HEK293 (cell line): ENCODE data around the gene PTPRN.

ENCODE experiments used
- CTCF ChIA-PET: fragments of 350-600 bp; formaldehyde crosslinking; extraction: SDS; loops from one replicate; lab custom pipeline; 2021; ENCODE audit warnings: antibody characterized with exemption; lab: Yijun Ruan, JAX
- POLR2A ChIA-PET: fragments of 300-600 bp; formaldehyde crosslinking; extraction: SDS; loops from one replicate; lab custom pipeline; 2020; ENCODE audit warnings: antibody characterized with exemption, inconsistent platforms; lab: Yijun Ruan, JAX
- H3K27ac ChIP-seq: fragments of 200-500 bp; sonication (Bioruptor generic); 2 replicates; pipeline ENCODE4 v1.5.1; 2014; ENCODE audit warnings: low read depth, low read length, control low read depth, inconsistent platforms; ENCODE audit errors: extremely low read depth
- H3K36me3 ChIP-seq, 2 experiments: fragments of 200-500 bp in 1 of 2; sonication (Bioruptor generic) in 1 of 2; 1 replicate in 1 of 2; 2 replicates in 1 of 2; pipeline ENCODE4 v1.5.1; 2014 to 2017; ENCODE audit warnings: inconsistent platforms in 2 of 2, low read length in 2 of 2; ENCODE audit not compliant: control insufficient read depth in 2 of 2, insufficient read depth in 1 of 2
- H3K4me1 ChIP-seq: fragments of 200-500 bp; sonication (Bioruptor generic); 2 replicates; pipeline ENCODE4 v1.5.1; 2014; ENCODE audit warnings: mild to moderate bottlenecking, low read length, inconsistent platforms; ENCODE audit not compliant: control insufficient read depth, insufficient read depth
- H3K4me3 ChIP-seq: 2 replicates; pipeline ENCODE4 v1.5.1; 2011; ENCODE audit warnings: low read depth, mild to moderate bottlenecking, control low read depth, low read length, moderate library complexity
- H3K9me3 ChIP-seq: fragments of 200-500 bp; sonication (Bioruptor generic); 2 replicates; pipeline ENCODE4 v1.5.1; 2014; ENCODE audit warnings: low read depth, low read length, inconsistent platforms; ENCODE audit not compliant: control insufficient read depth, insufficient read depth
- CTCF ChIP-seq: fragments of 450-650 bp; formaldehyde crosslinking; IDR thresholded peaks from 2 replicates; pipeline ENCODE4 v1.5.1; 2016; ENCODE audit warnings: missing biosample characterization, missing genetic modification characterization
- PRDM4 ChIP-seq: fragments of 450-650 bp; formaldehyde crosslinking; IDR thresholded peaks from 2 replicates; pipeline ENCODE4 v1.5.1; 2017; ENCODE audit warnings: missing biosample characterization, missing genetic modification characterization
- REST ChIP-seq: fragments of 450-650 bp; formaldehyde crosslinking; IDR thresholded peaks from 2 replicates; pipeline ENCODE4 v1.5.1; 2016; ENCODE audit warnings: missing biosample characterization, missing genetic modification characterization
- SP2 ChIP-seq: fragments of 450-650 bp; formaldehyde crosslinking; IDR thresholded peaks from 2 replicates; pipeline ENCODE4 v1.5.1; 2016; ENCODE audit warnings: missing biosample characterization, missing genetic modification characterization
- SP7 ChIP-seq: fragments of 450-650 bp; formaldehyde crosslinking; IDR thresholded peaks from 2 replicates; pipeline ENCODE4 v1.5.1; 2016; ENCODE audit warnings: missing biosample characterization, missing genetic modification characterization
- TRIM28 ChIP-seq: IDR thresholded peaks from 2 replicates; pipeline ENCODE4 v1.6.1; 2011; ENCODE audit warnings: low read length, control low read depth, borderline replicate concordance
- ZBTB7A ChIP-seq: fragments of 450-650 bp; formaldehyde crosslinking; IDR thresholded peaks from 2 replicates; pipeline ENCODE4 v1.5.1; 2016; ENCODE audit warnings: low read depth, missing biosample characterization, missing genetic modification characterization
- ZFP37 ChIP-seq: fragments of 450-650 bp; formaldehyde crosslinking; IDR thresholded peaks from 2 replicates; pipeline ENCODE4 v1.5.1; 2016; ENCODE audit warnings: missing biosample characterization, missing genetic modification characterization
- ZNF2 ChIP-seq: fragments of 450-650 bp; formaldehyde crosslinking; IDR thresholded peaks from 2 replicates; pipeline ENCODE4 v1.5.1; 2016; ENCODE audit warnings: missing biosample characterization, missing genetic modification characterization
- ZNF211 ChIP-seq: fragments of 450-650 bp; formaldehyde crosslinking; IDR thresholded peaks from 2 replicates; pipeline ENCODE4 v1.5.1; 2016; ENCODE audit warnings: low read depth, missing biosample characterization, missing genetic modification characterization
- ZNF214 ChIP-seq: fragments of 450-650 bp; formaldehyde crosslinking; IDR thresholded peaks from 2 replicates; pipeline ENCODE4 v1.5.1; 2017; ENCODE audit warnings: missing biosample characterization, mild to moderate bottlenecking, missing genetic modification characterization, borderline replicate concordance
- ZNF274 ChIP-seq, 2 experiments: fragments of 200-500 bp in 1 of 2; fragments of 450-650 bp in 1 of 2; sonication (Bioruptor generic) in 1 of 2; formaldehyde crosslinking in 1 of 2; IDR thresholded peaks; 2 replicates each; pipeline versions ENCODE4 v1.5.1 to v1.6.1; 2014 to 2016; ENCODE audit warnings: borderline replicate concordance in 1 of 2, inconsistent platforms in 1 of 2, low read length in 1 of 2, missing biosample characterization in 1 of 2, missing genetic modification characterization in 1 of 2
- ZNF416 ChIP-seq: fragments of 450-650 bp; formaldehyde crosslinking; IDR thresholded peaks from 2 replicates; pipeline ENCODE4 v1.5.1; 2016; ENCODE audit warnings: missing biosample characterization, missing genetic modification characterization
- ZNF529 ChIP-seq: fragments of 450-650 bp; formaldehyde crosslinking; IDR thresholded peaks from 2 replicates; pipeline ENCODE4 v1.5.1; 2017; ENCODE audit warnings: missing genetic modification characterization, missing biosample characterization; ENCODE audit not compliant: insufficient replicate concordance
- ZNF629 ChIP-seq: fragments of 450-650 bp; formaldehyde crosslinking; IDR thresholded peaks from 2 replicates; pipeline ENCODE4 v1.5.1; 2017; ENCODE audit warnings: missing biosample characterization, missing genetic modification characterization
- ZNF660 ChIP-seq: fragments of 450-650 bp; IDR thresholded peaks from 2 replicates; pipeline ENCODE4 v1.5.1; 2018; ENCODE audit warnings: missing biosample characterization, mild to moderate bottlenecking, missing genetic modification characterization
- ZNF707 ChIP-seq: fragments of 450-650 bp; formaldehyde crosslinking; IDR thresholded peaks from 2 replicates; pipeline ENCODE4 v1.5.1; 2016; ENCODE audit warnings: missing biosample characterization, missing genetic modification characterization

Gene PTPRN

GRCh38 chr2:219294356-219295351, 14.5 kb downstream of the PTPRN start (continued):
- TF ChIP-seq ZBTB7A (tag by site-specific recombination), result 0 out of 2 replicates have a peak, but pooled peaks have one; percentile 6

- Histone ChIP-seq H3K4me1 (no peaks in the 10 kb centered on the region; the same call in 1 of the 2 replicates), H3K27ac (no peak overlapping the region), H3K4me3 (no peak overlapping the region), H3K36me3 (no peaks in the 10 kb centered on the region), H3K9me3 (no peaks in the 10 kb centered on the region)
- TF ChIP-seq ZNF214, result no peak
- TF ChIP-seq ZFP37 (tag by site-specific recombination), result no peak
- no peak for TF ChIP-seq ZNF274 (IDR thresholded peaks at IDR 0.05; ENCODE audit: low read length)
- no peak for TF ChIP-seq ZNF274 (tag by site-specific recombination; IDR thresholded peaks at IDR 0.05; ENCODE audit: borderline replicate concordance)
- TF ChIP-seq ZNF629 (tag by site-specific recombination), result no peak
- TF ChIP-seq ZNF2 (tag by site-specific recombination), result no peak
- TF ChIP-seq ZNF660 (tag by site-specific recombination), result no peak
- TF ChIP-seq ZNF529 (tag by site-specific recombination), result no peak
- ChIA-PET POLR2A (interaction anchor here (1.1 to 3.0 kb wide), 3 partner anchors 15 to 49 kb away, joined by 3 to 18 read pairs (median 6); partner anchors contain the start of genes DNAJB2, GLB1L and STK16), CTCF (interaction anchor here (0.6 to 11.6 kb wide), 19 partner anchors 10 to 286 kb away, joined by 3 to 297 read pairs (median 5); partner anchors contain the start of genes DNAJB2, GLB1L, NHEJ1 and STK16)
Observed at GRCh38 chr2:219293736-219294231, 15.4 kb downstream of the PTPRN start.

- Histone ChIP-seq H3K36me3 (no peaks in the 10 kb centered on the region), H3K27ac (no peak overlapping the region), H3K4me3 (no peak overlapping the region), H3K4me1 (no peaks in the 10 kb centered on the region; the same call in 1 of the 2 replicates), H3K9me3 (no peaks in the 10 kb centered on the region)
- ChIA-PET POLR2A (interaction anchor here (2.5 kb wide), 1 partner anchor 14 kb away, joined by 9 read pairs; the partner anchor contains the start of gene DNAJB2), CTCF (interaction anchor here (0.6 to 11.6 kb wide), 10 partner anchors 13 to 312 kb away, joined by 3 to 297 read pairs (median 5); partner anchors contain the start of genes DNAJB2, GLB1L, NHEJ1 and STK16)
- TF ChIP-seq CTCF (tag by site-specific recombination) (no peak), ZNF707 (tag by site-specific recombination) (no peak), SP2 (tag by site-specific recombination) (no peak), ZNF211 (no peak), REST (no peak), PRDM4 (tag by site-specific recombination) (no peak), ZNF416 (no peak), TRIM28 (no peak), SP7 (no peak)
Observed at GRCh38 chr2:219292616-219293015, 16.6 kb downstream of the PTPRN start.
